Measurements from ENCODE around the gene PNMA8A. TPM values are rescaled to one million over a fixed set of nuclear protein-coding genes. Genes with fewer than 3 reads are reported as not detected.

Gene PNMA8A
- total RNA-seq, 2 experiments from 2014 or later, result not detected

GRCh38 chr19:46447006-46447405 lies 24.4 kb downstream of the PNMA8A start:
- H3K4me2 ChIP-seq (ENCODE audit: low read length), result peak overlapping the region; percentile 63
- ChIA-PET POLR2A (interaction anchor here (0.7 to 1.1 kb wide), 3 partner anchors 9 to 46 kb away, joined by 4 to 5 read pairs (median 4); no protein-coding TSS in a partner anchor), CTCF (ENCODE audit: unreplicated experiment) (no interaction called here)
- peak; percentile 64 for DNase-seq (ENCODE audit: low spot score)
- H4K20me1 ChIP-seq (ENCODE audit: insufficient read depth, low read length), result no peaks in the 10 kb centered on the region
- peak overlapping the region; percentile 26 for H3K4me3 ChIP-seq (ENCODE audit: low read depth, low read length, poor library complexity, severe bottlenecking)
- intact Hi-C loops (cut with micrococcal nuclease; ENCODE audit: unreplicated experiment), result no loop called here
- H3K79me2 ChIP-seq (ENCODE audit: insufficient read depth, low read depth, low read length), result no peaks in the 10 kb centered on the region
- TF ChIP-seq CTCF (conservative IDR thresholded peaks at IDR 0.05; ENCODE audit: low read length), result no peak
- no peak for TF ChIP-seq EZH2phosphoT487 (IDR thresholded peaks at IDR 0.05; ENCODE audit: borderline replicate concordance, low read depth, low read length)
- H3K27ac ChIP-seq (ENCODE audit: low read depth, low read length, poor library complexity, severe bottlenecking), result peak overlapping the region; percentile 1
- BruUV-seq (replicated peaks), result no TSS peak
- peak overlapping the region; percentile 70; the same call in 1 of the 2 replicates for H2AFZ ChIP-seq (ENCODE audit: low read length)
- H3K4me1 ChIP-seq (ENCODE audit: insufficient read depth, low read length, poor library complexity, severe bottlenecking), result peaks cover 21% of the 10 kb centered on the region
- H3K36me3 ChIP-seq (ENCODE audit: insufficient read depth, low read length), result no peaks in the 10 kb centered on the region
- peaks cover 9% of the 10 kb centered on the region for H3K9me3 ChIP-seq (ENCODE audit: low read length)
- no peaks in the 10 kb centered on the region for H3K9me2 ChIP-seq (ENCODE audit: insufficient read depth, low read length)

- H3K27ac ChIP-seq (ENCODE audit: low read depth, low read length, poor library complexity, severe bottlenecking), result no peak overlapping the region
- POLR2A ChIA-PET, result interaction anchor here (1.0 kb wide), 1 partner anchor 11 kb away, joined by 3 read pairs; no protein-coding TSS in a partner anchor
- TF ChIP-seq CTCF (conservative IDR thresholded peaks at IDR 0.05; ENCODE audit: low read length) (no peak), EZH2phosphoT487 (IDR thresholded peaks at IDR 0.05; ENCODE audit: borderline replicate concordance, low read depth, low read length) (no peak)
- DNase-seq (ENCODE audit: low spot score), result no peak
- peaks cover 21% of the 10 kb centered on the region for H3K4me1 ChIP-seq (ENCODE audit: insufficient read depth, low read length, poor library complexity, severe bottlenecking)
- H3K36me3 ChIP-seq (ENCODE audit: insufficient read depth, low read length), result no peaks in the 10 kb centered on the region
- H3K9me2 ChIP-seq (ENCODE audit: insufficient read depth, low read length), result no peaks in the 10 kb centered on the region
- H3K4me3 ChIP-seq (ENCODE audit: low read depth, low read length, poor library complexity, severe bottlenecking), result no peak overlapping the region
- H2AFZ ChIP-seq (ENCODE audit: low read length), result no peak overlapping the region; the same call in 1 of the 2 replicates
- no peaks in the 10 kb centered on the region for H4K20me1 ChIP-seq (ENCODE audit: insufficient read depth, low read length)
- intact Hi-C loops (cut with micrococcal nuclease; ENCODE audit: unreplicated experiment), result no loop called here
- CTCF ChIA-PET (ENCODE audit: unreplicated experiment), result no interaction called here
- no peaks in the 10 kb centered on the region for H3K79me2 ChIP-seq (ENCODE audit: insufficient read depth, low read depth, low read length)
- H3K4me2 ChIP-seq (ENCODE audit: low read length), result no peak overlapping the region
- H3K9me3 ChIP-seq (ENCODE audit: low read length), result peaks cover 9% of the 10 kb centered on the region
- BruUV-seq (replicated peaks), result no TSS peak
Measured at GRCh38 chr19:46446021-46446420, 25.3 kb downstream of the PNMA8A start.

GRCh38 chr19:46442808-46443450 lies 28.4 kb downstream of the PNMA8A start:
- no peak for TF ChIP-seq EZH2phosphoT487 (IDR thresholded peaks at IDR 0.05; ENCODE audit: borderline replicate concordance, low read depth, low read length)
- Histone ChIP-seq H3K9me3 (ENCODE audit: low read length) (no peaks in the 10 kb centered on the region), H3K36me3 (ENCODE audit: insufficient read depth, low read length) (no peaks in the 10 kb centered on the region), H2AFZ (ENCODE audit: low read length) (peak overlapping the region; percentile 34; the same call in 1 of the 2 replicates), H3K4me2 (ENCODE audit: low read length) (no peak overlapping the region), H3K4me1 (ENCODE audit: insufficient read depth, low read length, poor library complexity, severe bottlenecking) (peaks cover 17% of the 10 kb centered on the region), H3K27ac (ENCODE audit: low read depth, low read length, poor library complexity, severe bottlenecking) (no peak overlapping the region), H3K79me2 (ENCODE audit: insufficient read depth, low read depth, low read length) (no peaks in the 10 kb centered on the region), H4K20me1 (ENCODE audit: insufficient read depth, low read length) (no peaks in the 10 kb centered on the region), H3K4me3 (ENCODE audit: low read depth, low read length, poor library complexity, severe bottlenecking) (no peak overlapping the region), H3K9me2 (ENCODE audit: insufficient read depth, low read length) (no peaks in the 10 kb centered on the region)
- intact Hi-C loops (cut with micrococcal nuclease; ENCODE audit: unreplicated experiment), result no loop called here
- BruUV-seq (replicated peaks), result no TSS peak
- ChIA-PET POLR2A (interaction anchor here (2.0 kb wide), 1 partner anchor 23 kb away, joined by 10 read pairs; no protein-coding TSS in a partner anchor), CTCF (ENCODE audit: unreplicated experiment) (no interaction called here)
- DNase-seq (ENCODE audit: low spot score), result no peak
